ENCODE results near the gene LDHAL6B.

- no peak for TF ChIP-seq RNF2 (IDR thresholded peaks at IDR 0.05)
- TF ChIP-seq ZNF584 (CRISPR knock-in tag; IDR thresholded peaks at IDR 0.05; ENCODE audit: low read depth): no peak
- TF ChIP-seq ZNF384 (IDR thresholded peaks at IDR 0.05; ENCODE audit: low read depth, low read length): no peak
- no peak for TF ChIP-seq ZBED1 (IDR thresholded peaks at IDR 0.05)
- TF ChIP-seq MEF2D (tag; conservative IDR thresholded peaks at IDR 0.05; ENCODE audit: low read depth): no peak
- TF ChIP-seq TAF15 (IDR thresholded peaks at IDR 0.05; ENCODE audit: low read depth, low read length): no peak
- no peak for TF ChIP-seq CEBPG (CRISPR knock-in tag; IDR thresholded peaks at IDR 0.05)
- TF ChIP-seq CEBPG (tag; conservative IDR thresholded peaks at IDR 0.05 in 1 of 2, IDR thresholded peaks at IDR 0.05 in 1 of 2): no peak
- TF ChIP-seq SP1 (CRISPR knock-in tag; IDR thresholded peaks at IDR 0.05): no peak
- no peak for TF ChIP-seq RBM22 (IDR thresholded peaks at IDR 0.05; ENCODE audit: low read depth, low read length, poor library complexity, severe bottlenecking)
- TF ChIP-seq SRSF7 (optimal IDR thresholded peaks at IDR 0.05; ENCODE audit: low read depth, low read length): no peak
- no peak for TF ChIP-seq EP300 (IDR thresholded peaks at IDR 0.05; ENCODE audit: low read length)
- TF ChIP-seq SMC3 (conservative IDR thresholded peaks at IDR 0.05; ENCODE audit: insufficient read depth, low read depth, low read length): no peak
- TF ChIP-seq EZH2 (IDR thresholded peaks at IDR 0.05; ENCODE audit: borderline replicate concordance, low read depth, low read length): no peak
Measured at GRCh38 chr15:59189241-59189640, 17.4 kb upstream of the LDHAL6B start.
